HepG2 (cell line): Measurements from ENCODE around the gene RMDN2. TPM values are rescaled to one million over a fixed set of nuclear protein-coding genes. Genes with fewer than 3 reads are reported as not detected.

ENCODE experiments used
- ARNT ChIP-seq: fragments of 450-650 bp; IDR thresholded peaks from 2 replicates; pipeline ENCODE4 v1.6.1; 2017
- CCDC6 ChIP-seq: sonication (generic); formaldehyde crosslinking; IDR thresholded peaks from 2 replicates; pipeline ENCODE4 v1.8.1; 2022; ENCODE audit warnings: mild to moderate bottlenecking, missing genetic modification reagents, moderate library complexity
- CEBPB ChIP-seq: IDR thresholded peaks from 2 replicates; pipeline ENCODE4 v1.6.1; 2011; ENCODE audit warnings: low read depth, low read length, improper control_type of control experiment, borderline replicate concordance
- CREM ChIP-seq, 2 experiments: sonication (generic) in 1 of 2; formaldehyde crosslinking in 1 of 2; IDR thresholded peaks; 2 replicates each; pipeline versions ENCODE4 v1.4.0 to v1.6.1; 2016 to 2020; ENCODE audit warnings: antibody characterized with exemption in 1 of 2, mild to moderate bottlenecking in 1 of 2, missing genetic modification reagents in 1 of 2
- ELF1 ChIP-seq: sonication (generic); formaldehyde crosslinking; IDR thresholded peaks from 2 replicates; pipeline ENCODE4 v1.4.0; 2020; ENCODE audit warnings: missing genetic modification reagents
- ETV5 ChIP-seq: IDR thresholded peaks from 2 replicates; pipeline ENCODE4 v1.6.1; 2018; ENCODE audit warnings: missing biosample characterization, missing genetic modification reagents, inconsistent platforms, borderline replicate concordance
- HMG20B ChIP-seq: conservative IDR thresholded peaks from 2 replicates; pipeline ENCODE4 v1.6.1; 2016; ENCODE audit warnings: missing genetic modification reagents, missing compliant biosample characterization
- HMGXB4 ChIP-seq, 2 experiments: sonication (generic) in 1 of 2; formaldehyde crosslinking in 1 of 2; IDR thresholded peaks; 2 replicates each; pipeline versions ENCODE4 v1.4.0 to v1.6.1; 2018 to 2020; ENCODE audit warnings: missing genetic modification reagents in 2 of 2, borderline replicate concordance in 1 of 2, low read depth in 1 of 2, mild to moderate bottlenecking in 1 of 2, missing biosample characterization in 1 of 2
- MIXL1 ChIP-seq: IDR thresholded peaks from 2 replicates; pipeline ENCODE4 v1.6.1; 2016
- NONO ChIP-seq, 2 experiments: fragments of 450-650 bp in 1 of 2; sonication (generic) in 1 of 2; formaldehyde crosslinking in 1 of 2; IDR thresholded peaks in 1 of 2; conservative IDR thresholded peaks in 1 of 2; 2 replicates each; pipeline versions ENCODE4 v1.6.1 to v1.8.0; 2017 to 2022; ENCODE audit warnings: mild to moderate bottlenecking in 1 of 2, missing genetic modification reagents in 1 of 2, moderate library complexity in 1 of 2
- NR2F6 ChIP-seq, 2 experiments: IDR thresholded peaks; 2 replicates each; pipeline ENCODE4 v1.6.1; 2016; ENCODE audit warnings: antibody characterized with exemption in 1 of 2, mild to moderate bottlenecking in 1 of 2
- PATZ1 ChIP-seq: sonication (generic); formaldehyde crosslinking; IDR thresholded peaks from 2 replicates; pipeline ENCODE4 v1.4.0; 2020; ENCODE audit warnings: missing genetic modification reagents
- PTBP1 ChIP-seq: fragments of 200-400 bp; formaldehyde crosslinking; IDR thresholded peaks from 2 replicates; pipeline ENCODE4 v1.6.1; 2018; ENCODE audit warnings: low read length, low read depth; ENCODE audit not compliant: poor library complexity, severe bottlenecking
- RBFOX2 ChIP-seq: fragments of 200-400 bp; formaldehyde crosslinking; IDR thresholded peaks from 2 replicates; pipeline ENCODE4 v1.6.1; 2017; ENCODE audit warnings: low read depth, mild to moderate bottlenecking, low read length
- SMAD3 ChIP-seq: sonication (generic); formaldehyde crosslinking; IDR thresholded peaks from 2 replicates; pipeline ENCODE4 v1.4.0; 2020; ENCODE audit warnings: missing genetic modification reagents
- SOX13 ChIP-seq, 3 experiments: fragments of 450-650 bp in 1 of 3; sonication (generic) in 1 of 3; formaldehyde crosslinking in 1 of 3; IDR thresholded peaks in 2 of 3; conservative IDR thresholded peaks in 1 of 3; 2 replicates each; pipeline versions ENCODE4 v1.5.0 to v1.6.1; 2016 to 2020; ENCODE audit warnings: antibody characterized with exemption in 1 of 3, mild to moderate bottlenecking in 1 of 3, missing compliant biosample characterization in 1 of 3, missing genetic modification reagents in 1 of 3, moderate library complexity in 1 of 3
- YY1 ChIP-seq: IDR thresholded peaks from 2 replicates; pipeline ENCODE4 v1.6.1; 2011; ENCODE audit warnings: low read length, low read depth, moderate library complexity, mild to moderate bottlenecking; ENCODE audit not compliant: insufficient read depth, insufficient replicate concordance
- ZC3H4 ChIP-seq: sonication (generic); formaldehyde crosslinking; IDR thresholded peaks from 2 replicates; pipeline ENCODE4 v1.4.0; 2020; ENCODE audit warnings: missing genetic modification reagents, borderline replicate concordance
- ZMYM3 ChIP-seq: sonication (generic); formaldehyde crosslinking; IDR thresholded peaks from 2 replicates; pipeline ENCODE4 v1.5.1; 2020; ENCODE audit warnings: mild to moderate bottlenecking, missing genetic modification reagents
- ZSCAN29 ChIP-seq: sonication (generic); formaldehyde crosslinking; conservative IDR thresholded peaks from 2 replicates; pipeline ENCODE4 v1.4.0; 2020; ENCODE audit warnings: mild to moderate bottlenecking, missing genetic modification reagents
- polyA plus RNA-seq, 8 experiments: library from polyadenylated mRNA; depleted of rRNA in 3 of 8; stranded (reverse) in 7 of 8; unstranded in 1 of 8; fragments of >200 nt; fragmentation: Illumina TruSeq in 4 of 8; extraction: Trizol in 4 of 8; gene quantifications; 2 replicates each; pipeline versions ENCODE4 v1.2.1 to v1.2.3, GENCODE V29; 2011 to 2016; ENCODE audit warnings: low read depth in 4 of 8, missing spikeins in 1 of 8, mixed read lengths in 1 of 8; ENCODE audit not compliant: insufficient read depth in 1 of 8
- total RNA-seq, 5 experiments: library from RNA; depleted of rRNA; stranded (reverse); fragments of >200 nt; fragmentation: Illumina TruSeq; extraction: Trizol; gene quantifications; 2 replicates each; pipeline ENCODE4 v1.2.3, GENCODE V29; 2016; ENCODE audit warnings: low read depth in 1 of 5
- TF ChIP-seq, protein P1 (sequence below): IDR thresholded peaks from 2 replicates; pipeline ENCODE4 v1.6.1; 2016; ENCODE audit warnings: low read depth
- TF ChIP-seq, protein P2 (sequence below): sonication (generic); formaldehyde crosslinking; IDR thresholded peaks from 2 replicates; pipeline ENCODE4 v1.4.0; 2020; ENCODE audit warnings: missing genetic modification reagents

RMDN2 gene
- total and polyA plus RNA-seq, 2 of the 13 experiments (the other 11 are each of a cell fraction or from before 2014, with no cell fraction given) = 2.3 to 8.9 TPM

- TF ChIP-seq SMAD3 = 0 out of 2 replicates have a peak, but pooled peaks have one; percentile 43
- TF ChIP-seq YY1 = no peak
- TF ChIP-seq MIXL1 (CRISPR knock-in tag) = 0 out of 2 replicates have a peak, but pooled peaks have one; percentile 53
- peak; percentile 66; the same call in 1 of the 2 replicates for TF ChIP-seq ETV5 (CRISPR knock-in tag)
- TF ChIP-seq ZSCAN29 = peak; percentile 36; the same call in 1 of the 2 replicates
- no peak for TF ChIP-seq CCDC6 (CRISPR knock-in tag)
- TF ChIP-seq ZC3H4 (CRISPR knock-in tag) = no peak
- TF ChIP-seq ELF1 = peak; percentile 44; the same call in 1 of the 2 replicates
- no peak for TF ChIP-seq PTBP1
- TF ChIP-seq SOX13 (IDR thresholded peaks at IDR 0.05) = no peak
- peak in 1 of 2 experiments; percentile 69; a peak in 2 of 4 replicates for TF ChIP-seq SOX13 (CRISPR knock-in tag; conservative IDR thresholded peaks at IDR 0.05 in 1 of 2, IDR thresholded peaks at IDR 0.05 in 1 of 2)
- TF ChIP-seq NR2F6 (IDR thresholded peaks at IDR 0.05) = 0 out of 2 replicates have a peak, but pooled peaks have one; percentile 21
- peak; percentile 43; the same call in 1 of the 2 replicates for TF ChIP-seq NR2F6 (CRISPR knock-in tag; IDR thresholded peaks at IDR 0.05)
- TF ChIP-seq RBFOX2 = no peak
- TF ChIP-seq, protein P1, sequence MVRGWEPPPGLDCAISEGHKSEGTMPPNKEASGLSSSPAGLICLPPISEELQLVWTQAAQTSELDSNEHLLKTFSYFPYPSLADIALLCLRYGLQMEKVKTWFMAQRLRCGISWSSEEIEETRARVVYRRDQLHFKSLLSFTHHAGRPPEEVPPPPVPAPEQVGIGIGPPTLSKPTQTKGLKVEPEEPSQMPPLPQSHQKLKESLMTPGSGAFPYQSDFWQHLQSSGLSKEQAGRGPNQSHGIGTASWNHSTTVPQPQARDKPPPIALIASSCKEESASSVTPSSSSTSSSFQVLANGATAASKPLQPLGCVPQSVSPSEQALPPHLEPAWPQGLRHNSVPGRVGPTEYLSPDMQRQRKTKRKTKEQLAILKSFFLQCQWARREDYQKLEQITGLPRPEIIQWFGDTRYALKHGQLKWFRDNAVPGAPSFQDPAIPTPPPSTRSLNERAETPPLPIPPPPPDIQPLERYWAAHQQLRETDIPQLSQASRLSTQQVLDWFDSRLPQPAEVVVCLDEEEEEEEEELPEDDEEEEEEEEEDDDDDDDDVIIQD (CRISPR knock-in tag) = peak; percentile 24; the same call in 1 of the 2 replicates
- TF ChIP-seq PATZ1 (CRISPR knock-in tag) = peak; percentile 42; the same call in 1 of the 2 replicates
- TF ChIP-seq HMG20B (CRISPR knock-in tag) = peak; percentile 82
- TF ChIP-seq NONO (IDR thresholded peaks at IDR 0.05) = no peak
- 0 out of 2 replicates have a peak, but pooled peaks have one; percentile 31 for TF ChIP-seq NONO (CRISPR knock-in tag; conservative IDR thresholded peaks at IDR 0.05)
- no peak for TF ChIP-seq ARNT
- peak in 1 of 2 experiments; percentile 38; a peak in 1 of 4 replicates for TF ChIP-seq HMGXB4 (CRISPR knock-in tag; IDR thresholded peaks at IDR 0.05; ENCODE audit: borderline replicate concordance in 1 of 2, low read depth in 1 of 2)
- TF ChIP-seq, protein P2, sequence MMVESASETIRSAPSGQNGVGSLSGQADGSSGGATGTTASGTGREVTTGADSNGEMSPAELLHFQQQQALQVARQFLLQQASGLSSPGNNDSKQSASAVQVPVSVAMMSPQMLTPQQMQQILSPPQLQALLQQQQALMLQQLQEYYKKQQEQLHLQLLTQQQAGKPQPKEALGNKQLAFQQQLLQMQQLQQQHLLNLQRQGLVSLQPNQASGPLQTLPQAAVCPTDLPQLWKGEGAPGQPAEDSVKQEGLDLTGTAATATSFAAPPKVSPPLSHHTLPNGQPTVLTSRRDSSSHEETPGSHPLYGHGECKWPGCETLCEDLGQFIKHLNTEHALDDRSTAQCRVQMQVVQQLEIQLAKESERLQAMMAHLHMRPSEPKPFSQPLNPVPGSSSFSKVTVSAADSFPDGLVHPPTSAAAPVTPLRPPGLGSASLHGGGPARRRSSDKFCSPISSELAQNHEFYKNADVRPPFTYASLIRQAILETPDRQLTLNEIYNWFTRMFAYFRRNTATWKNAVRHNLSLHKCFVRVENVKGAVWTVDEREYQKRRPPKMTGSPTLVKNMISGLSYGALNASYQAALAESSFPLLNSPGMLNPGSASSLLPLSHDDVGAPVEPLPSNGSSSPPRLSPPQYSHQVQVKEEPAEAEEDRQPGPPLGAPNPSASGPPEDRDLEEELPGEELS = peak; percentile 54
- peak; percentile 20; the same call in 1 of the 2 replicates for TF ChIP-seq CREM (IDR thresholded peaks at IDR 0.05)
- TF ChIP-seq CREM (CRISPR knock-in tag; IDR thresholded peaks at IDR 0.05) = no peak
- no peak for TF ChIP-seq ZMYM3 (CRISPR knock-in tag)
- TF ChIP-seq CEBPB = peak; percentile 94
These were observed 3.3 kb downstream of the RMDN2 start (continued) for GRCh38 chr2:37928377-37928776.
